BLaER1 (cell line): Measurements from ENCODE around the gene DNASE1.
"Not testable (repeated sequence)": the region's sequence is repeated elsewhere in the genome, so short reads cannot be mapped to it uniquely, and the experiment has no call there.

Experiments
- H3K27ac ChIP-seq: shearing (Covaris generic); formaldehyde crosslinking; 2 replicates; pipeline ENCODE4 v1.8.1; 2022
- H3K27me3 ChIP-seq: shearing (Covaris generic); formaldehyde crosslinking; 2 replicates; pipeline ENCODE4 v1.8.1; 2022
- H3K36me3 ChIP-seq: shearing (Covaris generic); formaldehyde crosslinking; 2 replicates; pipeline ENCODE4 v1.8.1; 2022
- H3K4me1 ChIP-seq: shearing (Covaris generic); formaldehyde crosslinking; 2 replicates; pipeline ENCODE4 v1.8.1; 2022
- H3K4me2 ChIP-seq: shearing (Covaris generic); formaldehyde crosslinking; 2 replicates; pipeline ENCODE4 v1.8.1; 2022
- H3K4me3 ChIP-seq: shearing (Covaris generic); formaldehyde crosslinking; 2 replicates; pipeline ENCODE4 v1.8.1; 2022
- H3K9ac ChIP-seq: shearing (Covaris generic); formaldehyde crosslinking; 2 replicates; pipeline ENCODE4 v1.8.1; 2022
- H3K9me3 ChIP-seq: shearing (Covaris generic); formaldehyde crosslinking; 2 replicates; pipeline ENCODE4 v1.8.1; 2022
- H4K20me1 ChIP-seq: shearing (Covaris generic); formaldehyde crosslinking; 2 replicates; pipeline ENCODE4 v1.8.1; 2022
- Cebpa-rat ChIP-seq: shearing (Covaris generic); IDR thresholded peaks from 2 replicates; pipeline ENCODE4 v1.8.1; 2022

The DNASE1 gene

GRCh38 chr16:3651461-3652372 is 2.8 kb upstream of the DNASE1 start:
- Histone ChIP-seq H3K4me1 (peaks cover 6% of the 10 kb centered on the region), H3K9ac (no peak overlapping the region), H3K27me3 (no peaks in the 10 kb centered on the region)

GRCh38 chr16:3652373-3653195 is 1.9 kb upstream of the DNASE1 start:
- no peak for TF ChIP-seq Cebpa-rat
- Histone ChIP-seq H3K27ac (no peak overlapping the region), H3K9me3 (no peaks in the 10 kb centered on the region), H3K4me3 (no peak overlapping the region), H3K27me3 (no peaks in the 10 kb centered on the region), H3K9ac (no peak overlapping the region), H3K36me3 (peaks cover 79% of the 10 kb centered on the region), H3K4me2 (no peak overlapping the region), H3K4me1 (no peaks in the 10 kb centered on the region), H4K20me1 (peaks cover 15% of the 10 kb centered on the region; the same call in 1 of the 2 replicates)

More at GRCh38 chr16:3651461-3652372, 2.8 kb upstream of the DNASE1 start:
- Histone ChIP-seq H3K36me3 (peaks cover 76% of the 10 kb centered on the region), H3K4me2 (no peak overlapping the region), H3K9me3 (no peaks in the 10 kb centered on the region), H4K20me1 (peaks cover 15% of the 10 kb centered on the region; the same call in 1 of the 2 replicates), H3K4me3 (no peak overlapping the region), H3K27ac (no peak overlapping the region)
- no peak for TF ChIP-seq Cebpa-rat

- H3K4me1 ChIP-seq: no peaks in the 10 kb centered on the region
- H4K20me1 ChIP-seq: peaks cover 26% of the 10 kb centered on the region; the same call in 1 of the 2 replicates
- no peaks in the 10 kb centered on the region for H3K27me3 ChIP-seq
- H3K27ac ChIP-seq: no peak overlapping the region
- peaks cover 95% of the 10 kb centered on the region for H3K36me3 ChIP-seq
- H3K9ac ChIP-seq: no peak overlapping the region
- H3K9me3 ChIP-seq: no peaks in the 10 kb centered on the region
- no peak for TF ChIP-seq Cebpa-rat
- H3K4me2 ChIP-seq: no peak overlapping the region
- no peak overlapping the region for H3K4me3 ChIP-seq
Observed at GRCh38 chr16:3655030-3655395, 522 bp downstream of the DNASE1 start.

- no peak overlapping the region for H3K4me3 ChIP-seq
- no peak overlapping the region for H3K4me2 ChIP-seq
- H3K27me3 ChIP-seq: no peaks in the 10 kb centered on the region
- H3K36me3 ChIP-seq: peaks cover 100% of the 10 kb centered on the region
- no peak overlapping the region for H3K27ac ChIP-seq
- peaks cover 31% of the 10 kb centered on the region; the same call in 1 of the 2 replicates for H4K20me1 ChIP-seq
- no peaks in the 10 kb centered on the region for H3K4me1 ChIP-seq
- H3K9me3 ChIP-seq: no peaks in the 10 kb centered on the region
- TF ChIP-seq Cebpa-rat: no peak
- H3K9ac ChIP-seq: no peak overlapping the region
Observed at GRCh38 chr16:3655396-3656159, 1.1 kb downstream of the DNASE1 start.

- peaks cover 98% of the 10 kb centered on the region for H3K36me3 ChIP-seq
- H3K9ac ChIP-seq, H3K4me3 ChIP-seq, H3K27ac ChIP-seq, H3K4me1 ChIP-seq, H3K9me3 ChIP-seq, H3K27me3 ChIP-seq, H3K4me2 ChIP-seq: not testable (repeated sequence)
- H4K20me1 ChIP-seq: peaks cover 32% of the 10 kb centered on the region
Observed at GRCh38 chr16:3656160-3656490, 1.6 kb downstream of the DNASE1 start.

GRCh38 chr16:3656491-3657468 is 2.3 kb downstream of the DNASE1 start:
- Histone ChIP-seq H3K9ac (no peak overlapping the region), H3K36me3 (peaks cover 98% of the 10 kb centered on the region), H3K27me3 (no peaks in the 10 kb centered on the region), H4K20me1 (peaks cover 38% of the 10 kb centered on the region), H3K4me2 (no peak overlapping the region), H3K4me3 (no peak overlapping the region), H3K9me3 (no peaks in the 10 kb centered on the region), H3K4me1 (peaks cover 8% of the 10 kb centered on the region), H3K27ac (no peak overlapping the region)
- TF ChIP-seq Cebpa-rat: no peak

- peaks cover 52% of the 10 kb centered on the region for H4K20me1 ChIP-seq
- H3K4me3 ChIP-seq: no peak overlapping the region
- peaks cover 9% of the 10 kb centered on the region for H3K4me1 ChIP-seq
- H3K27ac ChIP-seq: no peak overlapping the region
- no peak overlapping the region for H3K9ac ChIP-seq
- no peak overlapping the region for H3K4me2 ChIP-seq
- H3K9me3 ChIP-seq: no peaks in the 10 kb centered on the region
- no peaks in the 10 kb centered on the region for H3K27me3 ChIP-seq
- peaks cover 98% of the 10 kb centered on the region for H3K36me3 ChIP-seq
- TF ChIP-seq Cebpa-rat: no peak
Observed at GRCh38 chr16:3659251-3659650, 4.8 kb downstream of the DNASE1 start.

- Histone ChIP-seq H4K20me1 (peaks cover 47% of the 10 kb centered on the region), H3K4me1 (peaks cover 17% of the 10 kb centered on the region), H3K9ac (no peak overlapping the region), H3K9me3 (no peaks in the 10 kb centered on the region), H3K4me3 (no peak overlapping the region), H3K27ac (no peak overlapping the region; the same call in 1 of the 2 replicates), H3K27me3 (no peaks in the 10 kb centered on the region), H3K4me2 (peak overlapping the region; percentile 23; the same call in 1 of the 2 replicates), H3K36me3 (peaks cover 98% of the 10 kb centered on the region)
- TF ChIP-seq Cebpa-rat: no peak
Observed at GRCh38 chr16:3661311-3661710, 6.8 kb downstream of the DNASE1 start.
